HG03135 (cell line): ENCODE results near the gene PDZRN3.

Experiments used
- ATAC-seq: cut with Tn5 transposase; IDR thresholded peaks from one replicate; pipeline ENCODE4 v1.9.1; 2021; ENCODE audit warnings: mild to moderate bottlenecking, moderate library complexity; ENCODE audit not compliant: unreplicated experiment

PDZRN3 gene

GRCh38 chr3:73498764-73499622 lies 125.7 kb downstream of the PDZRN3 start:
- ATAC-seq, result no peak

- no peak for ATAC-seq
Observed at GRCh38 chr3:73497646-73498406, 126.9 kb downstream of the PDZRN3 start.

- no peak for ATAC-seq
Observed at GRCh38 chr3:73493543-73494308, 131.0 kb downstream of the PDZRN3 start.

GRCh38 chr3:73492186-73492585 lies 132.6 kb downstream of the PDZRN3 start:
- no peak for ATAC-seq

- no peak for ATAC-seq
Observed at GRCh38 chr3:73491287-73491662, 133.5 kb downstream of the PDZRN3 start.

- no peak for ATAC-seq
Observed at GRCh38 chr3:73490453-73491286, 134.1 kb downstream of the PDZRN3 start.

- no peak for ATAC-seq
Observed at GRCh38 chr3:73485877-73486330, 138.8 kb downstream of the PDZRN3 start.

- no peak for ATAC-seq
Observed at GRCh38 chr3:73484656-73485248, 140.0 kb downstream of the PDZRN3 start.

GRCh38 chr3:73481888-73482287 lies 142.9 kb downstream of the PDZRN3 start:
- no peak for ATAC-seq

GRCh38 chr3:73480187-73480672 lies 144.5 kb downstream of the PDZRN3 start:
- ATAC-seq, result no peak

- ATAC-seq, result no peak
Observed at GRCh38 chr3:73479325-73479724, 145.4 kb downstream of the PDZRN3 start.

- ATAC-seq, result no peak
Observed at GRCh38 chr3:73478858-73479257, 145.9 kb downstream of the PDZRN3 start.

GRCh38 chr3:73475717-73476116 lies 149.0 kb downstream of the PDZRN3 start:
- ATAC-seq, result no peak

GRCh38 chr3:73475175-73475574 lies 149.6 kb downstream of the PDZRN3 start:
- no peak for ATAC-seq

- ATAC-seq, result no peak
Observed at GRCh38 chr3:73474619-73475018, 150.1 kb downstream of the PDZRN3 start.

GRCh38 chr3:73473898-73474416 lies 150.8 kb downstream of the PDZRN3 start:
- ATAC-seq, result no peak

GRCh38 chr3:73473181-73473897 lies 151.4 kb downstream of the PDZRN3 start:
- ATAC-seq, result no peak

- no peak for ATAC-seq
Observed at GRCh38 chr3:73471986-73472787, 152.6 kb downstream of the PDZRN3 start.
